Measurements from ENCODE around the gene BIRC6. TPM values are rescaled to one million over a fixed set of nuclear protein-coding genes. Genes with fewer than 3 reads are reported as not detected.

Gene BIRC6
- total and polyA plus RNA-seq, 3 donors from 2014 or later = 48.9 to 182 (median 177) TPM

GRCh38 chr2:32647180-32647651 lies 290.4 kb downstream of the BIRC6 start:
- intact Hi-C loops (cut with DNase I; ENCODE audit: low total_unique reads) = no loop called here
- no peak for TF ChIP-seq CTCF (IDR thresholded peaks at IDR 0.05)
- TF ChIP-seq POLR2A (IDR thresholded peaks at IDR 0.05) = no peak
- WGBS, 2 donors = 80 to 90% methylated on average over 5 of the region's 5 CpGs
- H3K4me3 ChIP-seq = no peak overlapping the region
- no peaks in the 10 kb centered on the region for H3K9me3 ChIP-seq
- H3K27me3 ChIP-seq = no peaks in the 10 kb centered on the region
- H3K4me1 ChIP-seq = no peaks in the 10 kb centered on the region
- DNase-seq = no peak
- H3K36me3 ChIP-seq (ENCODE audit: low read depth, missing control alignments) = no peaks in the 10 kb centered on the region
- no peak overlapping the region for H3K27ac ChIP-seq

GRCh38 chr2:32652555-32653209 lies 295.9 kb downstream of the BIRC6 start:
- intact Hi-C loops (cut with DNase I; ENCODE audit: low total_unique reads) = no loop called here
- TF ChIP-seq POLR2A (IDR thresholded peaks at IDR 0.05) = no peak
- TF ChIP-seq CTCF (IDR thresholded peaks at IDR 0.05) = no peak
- Histone ChIP-seq H3K4me3 (no peak overlapping the region), H3K27me3 (no peaks in the 10 kb centered on the region), H3K4me1 (no peaks in the 10 kb centered on the region), H3K36me3 (ENCODE audit: low read depth, missing control alignments) (no peaks in the 10 kb centered on the region), H3K9me3 (no peaks in the 10 kb centered on the region), H3K27ac (no peak overlapping the region)
- no peak for DNase-seq
- WGBS, 2 donors = 63 to 70% methylated on average over 7 of the region's 7 CpGs

GRCh38 chr2:32656069-32656468 lies 299.2 kb downstream of the BIRC6 start:
- TF ChIP-seq POLR2A (IDR thresholded peaks at IDR 0.05) (no peak), CTCF (IDR thresholded peaks at IDR 0.05) (no peak)
- WGBS, 2 donors = 81 to 88% methylated on average over 3 of the region's 3 CpGs
- intact Hi-C loops (cut with DNase I; ENCODE audit: low total_unique reads) = no loop called here

GRCh38 chr2:32663864-32664263 lies 307.0 kb downstream of the BIRC6 start:
- Histone ChIP-seq H3K27ac (no peak overlapping the region), H3K9me3 (no peaks in the 10 kb centered on the region), H3K36me3 (ENCODE audit: low read depth, missing control alignments) (no peaks in the 10 kb centered on the region), H3K4me1 (no peaks in the 10 kb centered on the region), H3K27me3 (no peaks in the 10 kb centered on the region), H3K4me3 (no peak overlapping the region)
- no peak for TF ChIP-seq CTCF (IDR thresholded peaks at IDR 0.05)
- TF ChIP-seq POLR2A (IDR thresholded peaks at IDR 0.05) = no peak
- intact Hi-C loops (cut with DNase I; ENCODE audit: low total_unique reads) = no loop called here
- no peak for DNase-seq
- 86 to 88% methylated on average over 8 of the region's 8 CpGs for WGBS, 2 donors

More at GRCh38 chr2:32656069-32656468, 299.2 kb downstream of the BIRC6 start:
- no peak for DNase-seq
- Histone ChIP-seq H3K4me1 (no peaks in the 10 kb centered on the region), H3K36me3 (ENCODE audit: low read depth, missing control alignments) (no peaks in the 10 kb centered on the region), H3K27me3 (no peaks in the 10 kb centered on the region), H3K4me3 (no peak overlapping the region), H3K9me3 (no peaks in the 10 kb centered on the region), H3K27ac (no peak overlapping the region)

- Histone ChIP-seq H3K9me3 (no peaks in the 10 kb centered on the region), H3K27me3 (no peaks in the 10 kb centered on the region), H3K4me3 (no peak overlapping the region), H3K36me3 (ENCODE audit: low read depth, missing control alignments) (no peaks in the 10 kb centered on the region), H3K27ac (no peak overlapping the region), H3K4me1 (no peaks in the 10 kb centered on the region)
- intact Hi-C loops (cut with DNase I; ENCODE audit: low total_unique reads) = no loop called here
- DNase-seq = no peak
- 93 to 94% methylated on average over 1 of the region's 1 CpG for WGBS, 2 donors
- TF ChIP-seq POLR2A (IDR thresholded peaks at IDR 0.05) (no peak), CTCF (IDR thresholded peaks at IDR 0.05) (no peak)
Observed at GRCh38 chr2:32666704-32667103, 309.9 kb downstream of the BIRC6 start.

All from testis (tissue), 3 donors.